Suprapubic skin (tissue), 4 donors: ENCODE results near the gene ACTG1.

ENCODE experiments used
- CTCF ChIP-seq, 2 donors: fragments of 200-600 bp in 1 of 2; fragments of 450-650 bp in 1 of 2; sonication (generic) in 1 of 2; IDR thresholded peaks; one replicate each; pipeline ENCODE4 v1.5.1; 2016 to 2019; ENCODE audit warnings: antibody characterized with exemption in 2 of 2, mild to moderate bottlenecking in 1 of 2, moderate library complexity in 1 of 2
- EP300 ChIP-seq: sonication (generic); formaldehyde crosslinking; IDR thresholded peaks from one replicate; pipeline ENCODE4 v1.6.1; 2017; ENCODE audit warnings: antibody characterized with exemption
- POLR2A ChIP-seq, 2 donors: fragments of 450-650 bp; IDR thresholded peaks; one replicate each; pipeline ENCODE4 v1.6.1; 2017; ENCODE audit warnings: antibody characterized with exemption in 2 of 2, mild to moderate bottlenecking in 2 of 2, moderate library complexity in 2 of 2
- POLR2AphosphoS5 ChIP-seq, 3 donors: sonication (generic); formaldehyde crosslinking; IDR thresholded peaks; one replicate each; pipeline ENCODE4 v1.6.1; 2017; ENCODE audit warnings: antibody characterized with exemption in 3 of 3

- no peak for TF ChIP-seq POLR2AphosphoS5 (IDR thresholded peaks at IDR 0.05)
- no peak for TF ChIP-seq EP300
- no peak for TF ChIP-seq CTCF (IDR thresholded peaks at IDR 0.05)
- TF ChIP-seq POLR2A (IDR thresholded peaks at IDR 0.05): no peak
These were observed 50.7 kb downstream of the ACTG1 start for GRCh38 chr17:81461607-81462500.
